Testis (tissue), 3 donors: ENCODE data around the gene STUM. TPM values are rescaled to one million over a fixed set of nuclear protein-coding genes. Genes with fewer than 3 reads are reported as not detected.

Source experiments
- DNase-seq: peaks from one replicate; pipeline ENCODE4 v3.0.0-alpha.2; 2019
- H3K27ac ChIP-seq, 2 donors: fragments of 200-600 bp; sonication (generic); one replicate each; pipeline ENCODE4 v1.5.1; 2019
- H3K27me3 ChIP-seq: fragments of 200-600 bp; sonication (generic); one replicate; pipeline ENCODE4 v1.5.1; 2019
- H3K36me3 ChIP-seq: fragments of 200-600 bp; sonication (generic); one replicate; pipeline ENCODE4 v1.5.1; 2017; ENCODE audit warnings: low read depth; ENCODE audit errors: missing control alignments
- H3K4me1 ChIP-seq: fragments of 200-600 bp; sonication (generic); one replicate; pipeline ENCODE4 v1.5.1; 2019
- H3K4me3 ChIP-seq, 2 donors: fragments of 200-600 bp; sonication (generic); one replicate each; pipeline ENCODE4 v1.5.1; 2017 to 2019
- H3K9me3 ChIP-seq: fragments of 200-600 bp; sonication (generic); one replicate; pipeline ENCODE4 v1.5.1; 2017
- CTCF ChIP-seq, 3 experiments: fragments of 450-650 bp in 2 of 3; fragments of 200-600 bp in 1 of 3; sonication (generic) in 1 of 3; IDR thresholded peaks; one replicate each; pipeline ENCODE4 v1.5.1; 2016 to 2019; ENCODE audit warnings: antibody characterized with exemption in 3 of 3, mild to moderate bottlenecking in 2 of 3, moderate library complexity in 1 of 3
- POLR2A ChIP-seq: fragments of 450-650 bp; IDR thresholded peaks from one replicate; pipeline ENCODE4 v1.6.1; 2017; ENCODE audit warnings: antibody characterized with exemption, mild to moderate bottlenecking, moderate library complexity
- WGBS, 2 donors: methylation state at CpG; one replicate each; pipeline ENCODE4 v1.1.5; 2018; 5-methylcytosine and 5-hydroxymethylcytosine counted together
- intact Hi-C: fragments of 100-400 bp; cut with DNase I; formaldehyde crosslinking; loops from one replicate; pipeline ENCODE4 v1.15.1; 2023; ENCODE audit warnings: low total_unique reads
- polyA plus RNA-seq: library from polyadenylated mRNA; stranded (reverse); fragments of 350-450 nt; fragmentation: Illumina TruSeq; extraction: RNeasy Lipid Tissue Mini Kit (QIAGEN cat#74804); gene quantifications from one replicate; pipeline ENCODE4 v1.2.3, GENCODE V29; 2014; ENCODE audit warnings: low read depth, low replicate concordance; ENCODE audit not compliant: insufficient read depth
- total RNA-seq, 2 donors: library from RNA; depleted of rRNA; stranded (reverse); fragments of >200 nt; gene quantifications; one replicate each; pipeline ENCODE4 v1.2.3, GENCODE V29; 2016

STUM gene
- total and polyA plus RNA-seq, 3 donors from 2014 or later, result 2.5 to 4.5 (median 3.7) TPM

GRCh38 chr1:226656601-226657277 lies 108.2 kb downstream of the STUM start:
- Histone ChIP-seq H3K27me3 (no peaks in the 10 kb centered on the region), H3K9me3 (no peaks in the 10 kb centered on the region), H3K27ac (no peak overlapping the region), H3K4me3 (no peak overlapping the region), H3K36me3 (no peaks in the 10 kb centered on the region), H3K4me1 (peaks cover 48% of the 10 kb centered on the region)
- intact Hi-C loops, result no loop called here
- no peak for TF ChIP-seq POLR2A
- TF ChIP-seq CTCF (IDR thresholded peaks at IDR 0.05), result no peak
- 56 to 65% methylated on average over 11 to 12 of the region's 12 CpGs for WGBS, 2 donors
- DNase-seq, result no peak

- Histone ChIP-seq H3K4me1 (peaks cover 61% of the 10 kb centered on the region), H3K9me3 (no peaks in the 10 kb centered on the region), H3K4me3 (no peak overlapping the region), H3K27me3 (no peaks in the 10 kb centered on the region), H3K36me3 (no peaks in the 10 kb centered on the region), H3K27ac (peak overlapping the region in 1 of 2 donors; percentile 65)
- no peak for DNase-seq
- no peak for TF ChIP-seq CTCF (IDR thresholded peaks at IDR 0.05)
- no peak for TF ChIP-seq POLR2A
- 62 to 65% methylated on average over 10 of the region's 10 CpGs for WGBS, 2 donors
- intact Hi-C loops, result no loop called here
Observed at GRCh38 chr1:226657895-226658545, 109.5 kb downstream of the STUM start.

- no peak overlapping the region for H3K4me3 ChIP-seq
- TF ChIP-seq POLR2A, result no peak
- no peak for TF ChIP-seq CTCF (IDR thresholded peaks at IDR 0.05)
- no peaks in the 10 kb centered on the region for H3K36me3 ChIP-seq
- WGBS, 2 donors, result 91% methylated on average over 13 to 22 of the region's 22 CpGs
- intact Hi-C loops, result no loop called here
- DNase-seq, result no peak
- peaks cover 67% of the 10 kb centered on the region for H3K4me1 ChIP-seq
- no peaks in the 10 kb centered on the region for H3K9me3 ChIP-seq
- peak overlapping the region in 1 of 2 donors; percentile 65 for H3K27ac ChIP-seq
- no peaks in the 10 kb centered on the region for H3K27me3 ChIP-seq
Observed at GRCh38 chr1:226658546-226659125, 110.1 kb downstream of the STUM start.

Other genes starting within 250 kb of the STUM start
- gene LIN9, start 239.6 kb upstream of the STUM start, total RNA-seq, result 10 to 100 TPM in 1 of 2 donors, 1 to 10 TPM in 1; 8.2 to 13.9 TPM
- gene LIN9, start 239.6 kb upstream of the STUM start, polyA plus RNA-seq, result 9.9 TPM
- gene PARP1, start 140.7 kb upstream of the STUM start, total RNA-seq, result 100 to 1,000 TPM; 199 to 224 TPM
- gene PARP1, start 140.7 kb upstream of the STUM start, polyA plus RNA-seq, result 109 TPM
- gene ITPKB, start 190.5 kb downstream of the STUM start, total RNA-seq, result 10 to 100 TPM; 13.5 to 18.0 TPM
- gene ITPKB, start 190.5 kb downstream of the STUM start, polyA plus RNA-seq, result 11.4 TPM